ENCODE measurements around the gene DMD.

Gene DMD

GRCh38 chrX:31320740-31321139 lies 1890.6 kb downstream of the DMD start:
- no peak overlapping the region for H2AFZ ChIP-seq (ENCODE audit: low read depth, low read length)
- no peaks in the 10 kb centered on the region for H3K4me1 ChIP-seq (ENCODE audit: insufficient read depth, low read length)
- H3K9me3 ChIP-seq (ENCODE audit: low read length) = no peaks in the 10 kb centered on the region
- no peaks in the 10 kb centered on the region for H3K27me3 ChIP-seq (ENCODE audit: insufficient read depth, low read length)
- no peak overlapping the region for H3K4me3 ChIP-seq (ENCODE audit: low read length)
- no peaks in the 10 kb centered on the region for H3K36me3 ChIP-seq (ENCODE audit: insufficient read depth, low read length)

- Histone ChIP-seq H3K4me1 (ENCODE audit: insufficient read depth, low read length) (no peaks in the 10 kb centered on the region), H3K9me3 (ENCODE audit: low read length) (no peaks in the 10 kb centered on the region), H3K4me3 (ENCODE audit: low read length) (no peak overlapping the region), H3K27me3 (ENCODE audit: insufficient read depth, low read length) (no peaks in the 10 kb centered on the region), H2AFZ (ENCODE audit: low read depth, low read length) (no peak overlapping the region), H3K36me3 (ENCODE audit: insufficient read depth, low read length) (no peaks in the 10 kb centered on the region)
These were observed 1891.8 kb downstream of the DMD start for GRCh38 chrX:31319586-31319985.

- Histone ChIP-seq H3K36me3 (ENCODE audit: insufficient read depth, low read length) (no peaks in the 10 kb centered on the region), H3K9me3 (ENCODE audit: low read length) (no peaks in the 10 kb centered on the region), H3K27me3 (ENCODE audit: insufficient read depth, low read length) (no peaks in the 10 kb centered on the region), H2AFZ (ENCODE audit: low read depth, low read length) (no peak overlapping the region), H3K4me1 (ENCODE audit: insufficient read depth, low read length) (no peaks in the 10 kb centered on the region), H3K4me3 (ENCODE audit: low read length) (no peak overlapping the region)
These were observed 1892.5 kb downstream of the DMD start for GRCh38 chrX:31318866-31319265.

- Histone ChIP-seq H2AFZ (ENCODE audit: low read depth, low read length) (no peak overlapping the region), H3K4me1 (ENCODE audit: insufficient read depth, low read length) (no peaks in the 10 kb centered on the region), H3K4me3 (ENCODE audit: low read length) (no peak overlapping the region), H3K36me3 (ENCODE audit: insufficient read depth, low read length) (no peaks in the 10 kb centered on the region), H3K9me3 (ENCODE audit: low read length) (no peaks in the 10 kb centered on the region), H3K27me3 (ENCODE audit: insufficient read depth, low read length) (no peaks in the 10 kb centered on the region)
These were observed 1894.9 kb downstream of the DMD start for GRCh38 chrX:31316340-31316991.

- Histone ChIP-seq H3K36me3 (ENCODE audit: insufficient read depth, low read length) (no peaks in the 10 kb centered on the region), H3K9me3 (ENCODE audit: low read length) (no peaks in the 10 kb centered on the region), H2AFZ (ENCODE audit: low read depth, low read length) (no peak overlapping the region), H3K4me1 (ENCODE audit: insufficient read depth, low read length) (no peaks in the 10 kb centered on the region), H3K4me3 (ENCODE audit: low read length) (no peak overlapping the region), H3K27me3 (ENCODE audit: insufficient read depth, low read length) (no peaks in the 10 kb centered on the region)
These were observed 1896.4 kb downstream of the DMD start for GRCh38 chrX:31314921-31315320.

GRCh38 chrX:31307952-31308351 lies 1903.4 kb downstream of the DMD start:
- no peak overlapping the region for H2AFZ ChIP-seq (ENCODE audit: low read depth, low read length)
- no peak overlapping the region for H3K4me3 ChIP-seq (ENCODE audit: low read length)
- no peaks in the 10 kb centered on the region for H3K36me3 ChIP-seq (ENCODE audit: insufficient read depth, low read length)
- H3K9me3 ChIP-seq (ENCODE audit: low read length) = no peaks in the 10 kb centered on the region
- H3K4me1 ChIP-seq (ENCODE audit: insufficient read depth, low read length) = no peaks in the 10 kb centered on the region
- no peaks in the 10 kb centered on the region for H3K27me3 ChIP-seq (ENCODE audit: insufficient read depth, low read length)

GRCh38 chrX:31302573-31303075 lies 1908.7 kb downstream of the DMD start:
- Histone ChIP-seq H3K36me3 (ENCODE audit: insufficient read depth, low read length) (no peaks in the 10 kb centered on the region), H2AFZ (ENCODE audit: low read depth, low read length) (no peak overlapping the region), H3K4me1 (ENCODE audit: insufficient read depth, low read length) (peaks cover 3% of the 10 kb centered on the region), H3K27me3 (ENCODE audit: insufficient read depth, low read length) (no peaks in the 10 kb centered on the region), H3K4me3 (ENCODE audit: low read length) (no peak overlapping the region), H3K9me3 (ENCODE audit: low read length) (no peaks in the 10 kb centered on the region)

- Histone ChIP-seq H3K4me3 (ENCODE audit: low read length) (no peak overlapping the region), H3K4me1 (ENCODE audit: insufficient read depth, low read length) (peaks cover 3% of the 10 kb centered on the region), H3K36me3 (ENCODE audit: insufficient read depth, low read length) (no peaks in the 10 kb centered on the region), H3K9me3 (ENCODE audit: low read length) (no peaks in the 10 kb centered on the region), H3K27me3 (ENCODE audit: insufficient read depth, low read length) (no peaks in the 10 kb centered on the region), H2AFZ (ENCODE audit: low read depth, low read length) (no peak overlapping the region)
These were observed 1909.4 kb downstream of the DMD start for GRCh38 chrX:31301941-31302340.

- H3K36me3 ChIP-seq (ENCODE audit: insufficient read depth, low read length) = no peaks in the 10 kb centered on the region
- H3K4me1 ChIP-seq (ENCODE audit: insufficient read depth, low read length) = peaks cover 3% of the 10 kb centered on the region
- H3K27me3 ChIP-seq (ENCODE audit: insufficient read depth, low read length) = no peaks in the 10 kb centered on the region
- H3K4me3 ChIP-seq (ENCODE audit: low read length) = no peak overlapping the region
- no peak overlapping the region for H2AFZ ChIP-seq (ENCODE audit: low read depth, low read length)
- no peaks in the 10 kb centered on the region for H3K9me3 ChIP-seq (ENCODE audit: low read length)
These were observed 1910.1 kb downstream of the DMD start for GRCh38 chrX:31301203-31301602.

GRCh38 chrX:31298916-31299315 lies 1912.4 kb downstream of the DMD start:
- Histone ChIP-seq H3K4me1 (ENCODE audit: insufficient read depth, low read length) (peaks cover 3% of the 10 kb centered on the region), H3K27me3 (ENCODE audit: insufficient read depth, low read length) (no peaks in the 10 kb centered on the region), H3K9me3 (ENCODE audit: low read length) (no peaks in the 10 kb centered on the region), H3K36me3 (ENCODE audit: insufficient read depth, low read length) (no peaks in the 10 kb centered on the region), H2AFZ (ENCODE audit: low read depth, low read length) (no peak overlapping the region), H3K4me3 (ENCODE audit: low read length) (no peak overlapping the region)

- H3K4me3 ChIP-seq (ENCODE audit: low read length) = no peak overlapping the region
- H3K27me3 ChIP-seq (ENCODE audit: insufficient read depth, low read length) = no peaks in the 10 kb centered on the region
- no peaks in the 10 kb centered on the region for H3K36me3 ChIP-seq (ENCODE audit: insufficient read depth, low read length)
- no peaks in the 10 kb centered on the region for H3K9me3 ChIP-seq (ENCODE audit: low read length)
- H3K4me1 ChIP-seq (ENCODE audit: insufficient read depth, low read length) = peaks cover 3% of the 10 kb centered on the region
- H2AFZ ChIP-seq (ENCODE audit: low read depth, low read length) = no peak overlapping the region
These were observed 1913.5 kb downstream of the DMD start for GRCh38 chrX:31297881-31298280.

GRCh38 chrX:31294475-31294874 lies 1916.9 kb downstream of the DMD start:
- Histone ChIP-seq H3K27me3 (ENCODE audit: insufficient read depth, low read length) (no peaks in the 10 kb centered on the region), H2AFZ (ENCODE audit: low read depth, low read length) (no peak overlapping the region), H3K4me3 (ENCODE audit: low read length) (no peak overlapping the region), H3K36me3 (ENCODE audit: insufficient read depth, low read length) (no peaks in the 10 kb centered on the region), H3K4me1 (ENCODE audit: insufficient read depth, low read length) (peaks cover 3% of the 10 kb centered on the region), H3K9me3 (ENCODE audit: low read length) (peaks cover 1% of the 10 kb centered on the region)

- Histone ChIP-seq H3K36me3 (ENCODE audit: insufficient read depth, low read length) (no peaks in the 10 kb centered on the region), H2AFZ (ENCODE audit: low read depth, low read length) (no peak overlapping the region)
These were observed 1917.9 kb downstream of the DMD start for GRCh38 chrX:31293409-31293808.

GRCh38 chrX:31291131-31291530 lies 1920.2 kb downstream of the DMD start:
- H3K4me1 ChIP-seq (ENCODE audit: insufficient read depth, low read length) = no peaks in the 10 kb centered on the region
- peaks cover 4% of the 10 kb centered on the region for H3K27me3 ChIP-seq (ENCODE audit: insufficient read depth, low read length)
- H2AFZ ChIP-seq (ENCODE audit: low read depth, low read length) = no peak overlapping the region
- H3K4me3 ChIP-seq (ENCODE audit: low read length) = no peak overlapping the region
- peaks cover 1% of the 10 kb centered on the region for H3K9me3 ChIP-seq (ENCODE audit: low read length)
- H3K36me3 ChIP-seq (ENCODE audit: insufficient read depth, low read length) = no peaks in the 10 kb centered on the region

More at GRCh38 chrX:31293409-31293808, 1917.9 kb downstream of the DMD start:
- H3K27me3 ChIP-seq (ENCODE audit: insufficient read depth, low read length) = no peaks in the 10 kb centered on the region
- no peak overlapping the region for H3K4me3 ChIP-seq (ENCODE audit: low read length)
- H3K9me3 ChIP-seq (ENCODE audit: low read length) = peaks cover 1% of the 10 kb centered on the region
- no peaks in the 10 kb centered on the region for H3K4me1 ChIP-seq (ENCODE audit: insufficient read depth, low read length)
